GM23338 (cell line): Measurements from ENCODE around the gene CHMP6. TPM values are rescaled to one million over a fixed set of nuclear protein-coding genes. Genes with fewer than 3 reads are reported as not detected.

Experiments
- ATAC-seq: fragments of 200-7000 bp; cut with Tn5 transposase; 3 replicates; pipeline ENCODE4 v1.9.1; 2020
- DNase-seq: peaks from one replicate; pipeline ENCODE4 v3.0.0-alpha.2; 2015; ENCODE audit warnings: low spot score
- H2AFZ ChIP-seq: fragments of 200-600 bp; sonication (generic); 2 replicates; pipeline ENCODE4 v1.8.0; 2016; ENCODE audit warnings: antibody characterized with exemption, mild to moderate bottlenecking, moderate library complexity
- H3F3A ChIP-seq: fragments of 200-600 bp; sonication (generic); replicated peaks from 2 replicates; pipeline ENCODE4 v1.8.0; 2017; ENCODE audit warnings: antibody characterized with exemption, mixed run types, low read depth
- H3K27ac ChIP-seq: fragments of 200-600 bp; sonication (generic); 2 replicates; pipeline ENCODE4 v1.6.1; 2016; ENCODE audit warnings: low read depth
- H3K27me3 ChIP-seq: fragments of 200-600 bp; sonication (generic); 2 replicates; pipeline ENCODE4 v1.8.0; 2016; ENCODE audit warnings: mild to moderate bottlenecking, mixed run types, moderate library complexity; ENCODE audit not compliant: insufficient read depth
- H3K36me3 ChIP-seq: fragments of 200-600 bp; sonication (generic); 2 replicates; pipeline ENCODE4 v1.8.0; 2016; ENCODE audit warnings: mild to moderate bottlenecking; ENCODE audit not compliant: insufficient read depth
- H3K4me1 ChIP-seq: fragments of 200-600 bp; sonication (generic); 2 replicates; pipeline ENCODE4 v1.8.0; 2016; ENCODE audit warnings: mild to moderate bottlenecking, moderate library complexity; ENCODE audit not compliant: insufficient read depth
- H3K4me2 ChIP-seq: fragments of 200-600 bp; sonication (generic); 2 replicates; pipeline ENCODE4 v1.7.1; 2017; ENCODE audit warnings: mixed run types
- H3K4me3 ChIP-seq: fragments of 200-600 bp; sonication (generic); 2 replicates; pipeline ENCODE4 v1.6.1; 2016; ENCODE audit warnings: mixed run types
- H3K79me2 ChIP-seq: fragments of 200-600 bp; sonication (generic); replicated peaks from 2 replicates; pipeline ENCODE4 v1.8.0; 2017; ENCODE audit warnings: mild to moderate bottlenecking; ENCODE audit not compliant: insufficient read depth
- H3K9me2 ChIP-seq: fragments of 200-600 bp; sonication (generic); 2 replicates; pipeline ENCODE4 v1.8.0; 2017; ENCODE audit not compliant: insufficient read depth
- H4K20me1 ChIP-seq: fragments of 200-600 bp; sonication (generic); replicated peaks from 2 replicates; pipeline ENCODE4 v1.8.0; 2017; ENCODE audit warnings: mild to moderate bottlenecking; ENCODE audit not compliant: insufficient read depth
- H3K27ac Mint-ChIP-seq: 2 replicates; pipeline ENCODE4 v1.8.0; 2020; ENCODE audit warnings: inconsistent platforms, mild to moderate bottlenecking, moderate library complexity, mixed read lengths
- H3K27me3 Mint-ChIP-seq: 3 replicates; pipeline ENCODE4 v1.8.0; 2022; ENCODE audit warnings: low read depth, mild to moderate bottlenecking, moderate library complexity, mixed read lengths, inconsistent platforms; ENCODE audit not compliant: insufficient read depth, poor library complexity
- H3K36me3 Mint-ChIP-seq: 3 replicates; pipeline ENCODE4 v1.8.0; 2021; ENCODE audit warnings: low read depth, mild to moderate bottlenecking, inconsistent platforms, moderate library complexity, mixed read lengths
- H3K4me1 Mint-ChIP-seq: 3 replicates; pipeline ENCODE4 v1.8.0; 2020; ENCODE audit warnings: mild to moderate bottlenecking, inconsistent platforms, mixed read lengths
- H3K4me3 Mint-ChIP-seq: 3 replicates; pipeline ENCODE4 v1.8.0; 2021; ENCODE audit warnings: moderate library complexity, mild to moderate bottlenecking, inconsistent platforms, mixed read lengths
- H3K9me3 Mint-ChIP-seq: 3 replicates; pipeline ENCODE4 v1.8.0; 2020; ENCODE audit warnings: moderate library complexity, mild to moderate bottlenecking, inconsistent platforms, mixed read lengths
- CREB1 ChIP-seq: fragments of 250-450 bp; sonication (Bioruptor Pico); IDR thresholded peaks from 2 replicates; pipeline ENCODE4 v1.5.0; 2020; ENCODE audit warnings: low read depth, mild to moderate bottlenecking, moderate library complexity
- CTCF ChIP-seq, 2 experiments: fragments of 200-600 bp in 1 of 2; sonication (generic) in 1 of 2; conservative IDR thresholded peaks; 2 replicates each; pipeline versions ENCODE4 v1.5.1 to v1.6.1; 2016 to 2017; ENCODE audit warnings: antibody characterized with exemption in 2 of 2, low read depth in 2 of 2, mild to moderate bottlenecking in 2 of 2, moderate library complexity in 1 of 2
- ETS1 ChIP-seq: IDR thresholded peaks from 2 replicates; pipeline ENCODE4 v1.6.1; 2016; ENCODE audit warnings: antibody characterized with exemption
- EZH2 ChIP-seq: fragments of 200-600 bp; sonication (generic); IDR thresholded peaks from one replicate; pipeline ENCODE4 v1.8.0; 2017; ENCODE audit warnings: antibody characterized with exemption, mild to moderate bottlenecking, low read depth; ENCODE audit not compliant: unreplicated experiment
- EZH2phosphoT487 ChIP-seq: fragments of 200-600 bp; sonication (generic); IDR thresholded peaks from one replicate; pipeline ENCODE4 v1.8.1; 2018; ENCODE audit warnings: antibody characterized with exemption; ENCODE audit not compliant: unreplicated experiment
- JUNB ChIP-seq: IDR thresholded peaks from one replicate; pipeline ENCODE4 v1.6.1; 2016; ENCODE audit warnings: antibody characterized with exemption; ENCODE audit not compliant: unreplicated experiment
- NANOG ChIP-seq: IDR thresholded peaks from 2 replicates; pipeline ENCODE4 v1.6.1; 2016; ENCODE audit warnings: antibody characterized with exemption, borderline replicate concordance
- POLR2AphosphoS5 ChIP-seq: IDR thresholded peaks from 2 replicates; pipeline ENCODE4 v1.6.1; 2016; ENCODE audit warnings: antibody characterized with exemption, low read depth
- REST ChIP-seq: IDR thresholded peaks from one replicate; pipeline ENCODE4 v1.6.1; 2018; ENCODE audit warnings: antibody characterized with exemption; ENCODE audit not compliant: unreplicated experiment
- STAT1 ChIP-seq: IDR thresholded peaks from one replicate; pipeline ENCODE4 v1.6.1; 2016; ENCODE audit warnings: antibody characterized with exemption; ENCODE audit not compliant: unreplicated experiment
- ZNF114 ChIP-seq: fragments of 250-450 bp; sonication (Bioruptor Pico); IDR thresholded peaks from 2 replicates; pipeline ENCODE4 v1.5.0; 2020; ENCODE audit warnings: mild to moderate bottlenecking, moderate library complexity
- ZNF331 ChIP-seq: fragments of 250-450 bp; sonication (Bioruptor Pico); IDR thresholded peaks from 2 replicates; pipeline ENCODE4 v1.5.0; 2020; ENCODE audit warnings: low read depth, mild to moderate bottlenecking, moderate library complexity
- ZNF462 ChIP-seq: fragments of 250-450 bp; sonication (Bioruptor Pico); IDR thresholded peaks from 2 replicates; pipeline ENCODE4 v1.5.0; 2020; ENCODE audit warnings: mild to moderate bottlenecking, moderate library complexity
- polyA plus RNA-seq: library from polyadenylated mRNA; unstranded; fragments of >200 nt; fragmentation: Nextera tagmentation; extraction: Ambion mirVana; gene quantifications from 2 replicates; pipeline ENCODE4 v1.2.1, GENCODE V29; 2016
- total RNA-seq: library from RNA; depleted of rRNA; stranded (reverse); fragments of >200 nt; shearing (Covaris generic); gene quantifications from 2 replicates; pipeline ENCODE4 v1.2.3, GENCODE V29; 2014

CHMP6 gene
- total and polyA plus RNA-seq, 2 experiments from 2014 or later, result 12.3 to 14.0 TPM

GRCh38 chr17:80952291-80952690 lies 39.4 kb upstream of the CHMP6 start:
- Histone ChIP-seq H3K27ac (no peak overlapping the region), H4K20me1 (no peaks in the 10 kb centered on the region), H3K4me3 (no peak overlapping the region), H3K36me3 (no peaks in the 10 kb centered on the region), H2AFZ (no peak overlapping the region), H3K4me2 (no peak overlapping the region), H3K79me2 (no peaks in the 10 kb centered on the region), H3K9me2 (no peaks in the 10 kb centered on the region), H3K27me3 (no peaks in the 10 kb centered on the region), H3F3A (no peaks in the 10 kb centered on the region), H3K4me1 (no peaks in the 10 kb centered on the region)
- ATAC-seq (no peak), DNase-seq (no peak)
- H3K27ac Mint-ChIP-seq, result no peak overlapping the region
- H3K9me3 Mint-ChIP-seq, result no peaks in the 10 kb centered on the region
- H3K4me1 Mint-ChIP-seq, result no peaks in the 10 kb centered on the region
- no peak overlapping the region for H3K4me3 Mint-ChIP-seq
- H3K27me3 Mint-ChIP-seq, result peaks cover 10% of the 10 kb centered on the region
- H3K36me3 Mint-ChIP-seq, result peaks cover 4% of the 10 kb centered on the region; the same call in 1 of the 3 replicates
- no peak for TF ChIP-seq EZH2phosphoT487
- TF ChIP-seq ETS1, result no peak
- no peak for TF ChIP-seq ZNF462 (CRISPR knock-in tag)
- TF ChIP-seq NANOG, result no peak
- no peak for TF ChIP-seq REST
- no peak for TF ChIP-seq JUNB
- TF ChIP-seq ZNF114, result no peak
- no peak for TF ChIP-seq STAT1
- no peak for TF ChIP-seq CREB1 (CRISPR knock-in tag)
- no peak for TF ChIP-seq EZH2
- TF ChIP-seq CTCF (conservative IDR thresholded peaks at IDR 0.05; ENCODE audit: low read depth in 2 of 2), result no peak
- no peak for TF ChIP-seq ZNF331
- TF ChIP-seq POLR2AphosphoS5, result no peak
